ENCODE measurements around the gene SHD. TPM values are rescaled to one million over a fixed set of nuclear protein-coding genes. Genes with fewer than 3 reads are reported as not detected.

Gene SHD
- total and polyA plus RNA-seq, 2 experiments from 2014 or later = 1.8 to 8.0 TPM

- no peak for TF ChIP-seq ZNF462 (CRISPR knock-in tag; IDR thresholded peaks at IDR 0.05)
- no peak for TF ChIP-seq EZH2phosphoT487 (IDR thresholded peaks at IDR 0.05; ENCODE audit: unreplicated experiment)
- no peak for TF ChIP-seq CTCF (conservative IDR thresholded peaks at IDR 0.05; ENCODE audit: low read depth in 2 of 2)
- TF ChIP-seq JUNB (IDR thresholded peaks at IDR 0.05; ENCODE audit: unreplicated experiment) = no peak
Observed at GRCh38 chr19:4267901-4268815, 10.9 kb upstream of the SHD start (continued).

- Histone ChIP-seq H4K20me1 (replicated peaks; ENCODE audit: insufficient read depth) (no peaks in the 10 kb centered on the region; the same call in 1 of the 2 replicates), H3K4me2 (no peak overlapping the region), H3K27me3 (ENCODE audit: insufficient read depth) (no peaks in the 10 kb centered on the region), H2AFZ (no peak overlapping the region), H3K27ac (ENCODE audit: low read depth) (no peak overlapping the region), H3K4me1 (ENCODE audit: insufficient read depth) (no peaks in the 10 kb centered on the region), H3F3A (replicated peaks; ENCODE audit: low read depth) (no peaks in the 10 kb centered on the region; the same call in 1 of the 2 replicates), H3K9me2 (ENCODE audit: insufficient read depth) (no peaks in the 10 kb centered on the region), H3K4me3 (no peak overlapping the region), H3K79me2 (replicated peaks; ENCODE audit: insufficient read depth) (no peaks in the 10 kb centered on the region), H3K36me3 (ENCODE audit: insufficient read depth) (no peaks in the 10 kb centered on the region; the same call in 1 of the 2 replicates)
- H3K27ac Mint-ChIP-seq = no peak overlapping the region
- H3K4me3 Mint-ChIP-seq = no peak overlapping the region
- H3K4me1 Mint-ChIP-seq = 0 out of 3 replicates have a peak, but pooled peaks cover 3% of the 10 kb centered on the region
- ATAC-seq = no peak
- H3K36me3 Mint-ChIP-seq (ENCODE audit: low read depth) = peaks cover 36% of the 10 kb centered on the region
- DNase-seq (ENCODE audit: low spot score) = no peak
- H3K27me3 Mint-ChIP-seq (ENCODE audit: insufficient read depth, low read depth, poor library complexity) = peaks cover 13% of the 10 kb centered on the region
- no peak for TF ChIP-seq ZNF331 (CRISPR knock-in tag; IDR thresholded peaks at IDR 0.05; ENCODE audit: low read depth)
- no peak for TF ChIP-seq CREB1 (CRISPR knock-in tag; IDR thresholded peaks at IDR 0.05; ENCODE audit: low read depth)
- peak in 1 of 2 experiments; percentile 26; a peak in 1 of 4 replicates for TF ChIP-seq CTCF (conservative IDR thresholded peaks at IDR 0.05; ENCODE audit: low read depth in 2 of 2)
- TF ChIP-seq ZNF114 (CRISPR knock-in tag; IDR thresholded peaks at IDR 0.05) = no peak
- no peak for TF ChIP-seq EZH2phosphoT487 (IDR thresholded peaks at IDR 0.05; ENCODE audit: unreplicated experiment)
- H3K9me3 Mint-ChIP-seq = no peaks in the 10 kb centered on the region
Observed at GRCh38 chr19:4268816-4269430, 10.1 kb upstream of the SHD start.

All from GM23338 (cell line).